ENCODE results near the gene HMGCLL1.

Gene HMGCLL1

GRCh38 chr6:55578537-55579363 is at the start of gene HMGCLL1:
HMGCLL1 (minus strand) TSS chr6:55579192; CDS start chr6:55579055, 137 bp downstream.
- no peak for DNase-seq (ENCODE audit: low spot score)

DNA sequence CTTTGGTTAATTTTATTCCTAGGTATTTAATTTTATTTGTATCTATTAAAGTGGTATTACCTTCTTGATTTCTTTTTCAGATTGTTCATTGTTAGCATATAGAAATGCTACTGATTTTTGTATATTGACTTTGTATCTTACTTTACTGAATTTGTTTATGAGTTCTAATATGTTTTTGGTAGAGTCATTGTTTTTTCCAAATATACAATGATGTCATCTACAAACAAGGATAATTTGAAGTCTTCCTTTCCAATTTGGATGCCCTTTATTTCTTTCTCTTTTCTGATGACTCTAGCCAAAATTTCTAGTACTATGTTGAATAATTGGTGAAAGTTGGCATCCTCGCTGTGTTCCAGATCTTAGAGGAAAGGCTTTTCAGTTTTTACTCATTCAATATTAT is 43.0 kb upstream of the HMGCLL1 start:
- DNase-seq (ENCODE audit: low spot score) = no peak

DNA sequence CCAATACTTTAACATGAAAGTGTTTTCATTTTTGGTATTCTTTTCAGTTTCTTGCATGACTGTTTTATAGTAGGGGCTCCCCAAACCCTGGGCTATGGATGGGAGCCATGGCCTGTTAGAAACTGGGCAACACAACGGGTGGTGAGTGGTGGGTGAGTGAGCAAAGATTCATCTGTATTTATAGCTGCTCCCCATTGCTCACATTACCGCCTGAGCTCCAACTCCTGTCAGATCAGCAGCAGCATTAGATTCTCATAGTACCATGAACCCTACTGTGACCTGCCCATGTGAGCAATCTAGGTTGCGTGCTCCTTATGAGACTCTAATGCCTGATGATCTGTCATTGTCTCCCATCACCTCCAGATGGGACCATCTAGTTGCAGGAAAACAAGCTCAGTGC is 42.3 kb upstream of the HMGCLL1 start:
- no peak for DNase-seq (ENCODE audit: low spot score)

DNA sequence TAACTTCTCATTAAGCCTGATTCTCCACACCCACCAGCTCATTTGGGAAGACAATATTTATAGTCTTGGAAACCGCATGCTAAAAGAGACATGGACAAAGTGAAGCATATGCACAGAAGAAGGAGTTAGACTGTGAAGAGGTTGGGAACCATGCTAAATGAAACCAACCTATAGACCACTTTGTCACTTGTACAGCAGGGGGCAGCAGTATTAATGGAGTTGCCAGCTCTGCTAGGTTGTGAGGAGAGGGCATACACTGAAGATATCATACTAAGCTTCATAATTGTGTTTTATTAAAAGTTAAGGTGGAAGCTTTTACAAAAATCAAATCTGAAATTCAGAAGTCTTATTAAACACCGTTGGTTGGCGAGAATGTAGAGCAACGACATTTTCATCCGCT is 38.3 kb upstream of the HMGCLL1 start:
- DNase-seq (ENCODE audit: low spot score) = peak; percentile 24

DNA sequence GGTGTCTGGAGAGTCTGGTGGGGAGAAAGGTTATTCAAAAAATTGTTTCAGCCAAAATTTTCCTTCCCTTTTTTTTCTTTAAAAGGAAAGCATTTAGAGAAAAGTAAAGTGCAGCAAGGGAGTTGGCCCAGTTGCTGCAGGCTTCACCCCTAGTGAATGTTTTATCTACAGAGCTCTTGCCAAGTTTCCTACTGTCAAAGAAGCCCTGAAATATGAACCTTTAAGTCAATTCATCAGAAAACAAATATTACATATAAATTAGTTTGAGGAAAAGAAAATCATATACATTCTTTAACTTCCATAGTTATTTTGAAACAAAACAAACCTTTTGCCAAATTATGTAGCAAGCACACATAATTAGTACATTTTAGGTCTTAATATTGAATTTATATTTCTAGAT is 25.0 kb upstream of the HMGCLL1 start:
- DNase-seq (ENCODE audit: low spot score) = no peak

DNA sequence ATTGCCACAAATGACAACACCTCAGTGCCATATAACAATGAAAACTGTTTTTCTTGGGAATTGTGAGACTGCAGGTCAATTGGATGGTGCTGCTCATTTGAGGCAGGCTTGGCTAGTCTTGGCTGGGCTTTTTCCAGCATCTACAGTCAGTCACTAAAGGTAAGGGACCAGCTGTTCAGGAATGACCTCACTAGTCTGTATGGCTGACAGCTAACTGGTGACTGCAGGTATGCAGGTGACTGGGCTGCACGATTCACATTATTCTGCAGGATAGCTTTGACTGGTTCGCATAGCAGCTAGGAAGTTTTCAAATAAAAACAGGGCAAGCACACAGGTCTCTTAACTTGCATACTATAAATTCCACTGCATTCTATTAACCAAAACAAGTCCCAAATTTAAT is 22.1 kb upstream of the HMGCLL1 start:
- DNase-seq (ENCODE audit: low spot score) = no peak

GRCh38 chr6:55594442-55594841 is 15.4 kb upstream of the HMGCLL1 start:
- DNase-seq (ENCODE audit: low spot score) = no peak

DNA sequence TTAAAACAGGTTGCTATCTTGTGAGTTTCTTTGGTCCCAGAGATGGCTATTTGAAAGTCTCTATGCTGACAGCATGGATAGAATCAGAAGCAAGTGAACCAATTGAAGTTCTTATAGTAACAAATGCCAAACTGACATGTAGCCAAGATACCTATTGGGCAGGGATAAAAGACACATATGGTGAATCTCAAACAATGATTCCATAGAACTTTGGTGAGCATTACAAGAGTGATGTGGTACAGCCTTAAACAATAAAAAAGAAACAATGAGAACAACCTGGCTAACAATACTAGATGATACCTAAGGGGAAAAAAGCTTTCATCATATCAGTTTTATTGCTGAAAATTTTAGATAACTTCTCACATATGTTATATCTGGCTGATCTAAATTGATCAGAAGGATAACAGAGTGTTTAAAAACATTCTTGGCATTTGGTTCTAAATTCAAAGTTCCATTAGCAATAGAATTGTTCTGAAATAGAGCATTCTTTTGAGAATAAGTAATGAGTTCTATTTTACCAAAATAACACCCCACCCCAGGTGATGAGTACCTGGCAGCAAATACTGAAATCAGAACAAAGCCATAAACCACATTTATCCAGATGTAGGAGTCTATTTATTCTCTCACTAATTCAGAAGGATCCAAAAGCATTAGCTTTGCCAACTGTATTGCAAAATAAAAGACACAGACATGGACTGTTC is 5.8 kb upstream of the HMGCLL1 start:
- no peak for DNase-seq (ENCODE audit: low spot score)

DNA sequence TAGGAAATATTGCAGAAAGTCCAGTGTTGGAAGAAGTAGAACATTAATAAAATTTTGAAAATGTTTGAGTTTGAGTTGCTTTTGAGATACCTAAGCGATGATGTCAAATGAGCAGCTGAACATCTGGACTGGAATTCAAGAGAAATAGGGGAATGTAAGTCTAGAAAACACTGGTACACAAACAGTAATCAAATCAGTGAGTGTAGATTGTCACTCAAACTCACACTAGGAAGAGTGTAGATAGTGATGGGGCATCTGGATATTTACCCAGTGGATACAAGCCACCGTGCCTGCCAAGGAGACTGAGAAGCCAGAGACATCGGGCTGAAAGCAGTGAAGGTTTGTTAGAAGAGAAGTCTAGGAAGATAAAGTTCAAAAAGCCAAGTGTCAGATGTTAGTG is 2.2 kb downstream of the HMGCLL1 start:
- no peak for DNase-seq (ENCODE audit: low spot score)

GRCh38 chr6:55574556-55574955 is 4.4 kb downstream of the HMGCLL1 start:
- DNase-seq (ENCODE audit: low spot score) = no peak

DNA sequence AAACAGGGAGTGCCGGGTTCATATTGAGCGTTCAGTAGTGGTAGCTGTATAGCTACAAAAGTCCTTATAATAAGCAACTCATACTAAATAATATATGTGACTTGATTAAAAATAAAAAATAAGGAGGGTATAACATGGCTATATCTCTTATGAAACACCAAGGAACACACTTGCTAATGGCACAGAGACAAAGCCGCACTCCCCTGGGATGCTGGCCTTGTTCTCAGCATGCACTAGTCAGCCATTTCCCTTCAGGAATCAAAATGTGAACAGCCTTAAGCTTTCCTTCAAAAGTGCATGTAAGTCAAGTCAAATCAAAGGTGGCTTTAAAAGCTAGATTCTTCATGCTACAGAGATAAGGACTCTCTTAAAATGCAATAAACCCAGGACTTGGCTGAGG is 9.4 kb downstream of the HMGCLL1 start:
- DNase-seq (ENCODE audit: low spot score) = no peak

DNA sequence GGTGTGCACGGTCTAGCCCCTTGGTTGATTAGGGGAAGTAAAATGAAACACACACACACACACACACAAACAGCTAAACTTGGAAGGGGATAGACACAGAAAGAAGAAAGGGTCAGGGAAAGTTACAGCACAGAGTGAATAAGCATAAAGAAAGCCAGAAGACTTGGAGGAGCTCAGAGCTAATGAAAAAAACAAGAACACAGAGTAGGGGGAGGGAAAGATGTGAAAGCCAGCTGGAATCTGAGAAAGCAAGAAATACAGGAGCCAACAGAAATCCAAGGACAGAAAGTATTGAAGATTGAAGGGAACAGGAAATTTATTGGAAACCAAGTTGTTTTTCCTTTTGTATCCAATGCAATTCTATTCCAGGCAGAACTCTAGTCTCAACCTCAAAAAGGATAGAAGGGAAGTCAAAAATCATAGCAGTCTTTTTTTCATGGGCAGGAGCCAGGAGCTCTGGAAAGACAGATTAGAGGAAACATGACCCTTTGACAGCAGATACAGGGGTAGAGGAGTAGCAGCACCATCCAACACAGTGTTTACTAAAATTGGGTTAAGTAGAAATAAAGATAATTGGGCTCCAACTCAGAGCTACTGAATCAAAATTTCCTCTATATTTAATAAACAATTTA is 10.1 kb downstream of the HMGCLL1 start:
- DNase-seq (ENCODE audit: low spot score) = no peak

GRCh38 chr6:55567558-55567957 is 11.4 kb downstream of the HMGCLL1 start:
- no peak for DNase-seq (ENCODE audit: low spot score)

DNA sequence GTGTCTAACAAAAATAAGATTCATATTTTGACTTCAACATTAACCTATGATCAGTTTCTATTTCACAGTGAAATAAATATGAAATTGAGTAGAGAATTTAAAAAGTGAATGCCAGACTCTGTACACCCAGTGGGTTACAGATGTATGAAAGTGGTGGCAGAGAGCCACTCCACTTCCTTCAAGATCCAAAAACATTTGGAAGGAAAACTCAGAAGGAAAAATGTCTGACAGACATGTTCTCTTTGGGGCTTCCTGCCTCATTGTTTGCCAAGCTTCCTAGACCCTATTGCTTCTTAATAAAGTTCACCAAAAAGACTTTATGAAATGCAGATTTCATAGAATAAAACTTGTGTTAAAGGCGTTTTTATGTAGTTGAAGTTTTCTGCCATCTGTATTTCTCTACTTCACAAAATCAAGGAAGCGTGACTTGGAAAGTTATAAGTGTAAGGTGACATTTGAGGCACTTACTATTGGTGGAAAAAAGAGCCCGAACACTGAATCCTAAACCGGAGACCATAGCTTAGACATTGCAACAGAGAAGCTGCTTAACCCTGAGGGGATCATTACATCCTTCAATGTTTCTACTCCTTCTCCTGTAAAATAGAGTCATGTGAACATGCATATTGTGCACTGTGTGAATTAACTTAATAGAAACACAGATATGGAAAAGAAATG is 12.8 kb downstream of the HMGCLL1 start:
- DNase-seq (ENCODE audit: low spot score) = no peak

GRCh38 chr6:55562318-55562717 is 16.7 kb downstream of the HMGCLL1 start:
- no peak for DNase-seq (ENCODE audit: low spot score)

GRCh38 chr6:55560290-55560885 is 18.6 kb downstream of the HMGCLL1 start:
- no peak for DNase-seq (ENCODE audit: low spot score)

DNA sequence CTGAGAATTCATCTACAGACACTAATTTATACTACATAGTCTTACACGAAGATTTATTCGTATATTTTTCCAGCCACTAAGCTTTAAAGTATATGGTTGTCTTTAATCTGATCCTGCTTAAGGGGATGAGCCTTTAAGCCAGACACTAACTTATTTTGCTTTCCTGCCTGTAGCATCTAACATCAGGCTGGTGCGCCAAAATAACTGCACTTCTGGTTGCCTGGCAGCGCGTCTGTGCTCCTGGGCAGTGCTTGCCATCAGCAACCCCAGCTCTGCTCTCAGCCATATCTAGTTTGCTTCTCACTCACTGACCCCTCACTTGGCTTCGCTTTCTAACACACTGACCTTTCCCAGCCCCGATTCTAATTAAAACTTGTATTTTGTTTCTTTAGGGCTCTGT is 21.8 kb downstream of the HMGCLL1 start:
- no peak for DNase-seq (ENCODE audit: low spot score)

DNA sequence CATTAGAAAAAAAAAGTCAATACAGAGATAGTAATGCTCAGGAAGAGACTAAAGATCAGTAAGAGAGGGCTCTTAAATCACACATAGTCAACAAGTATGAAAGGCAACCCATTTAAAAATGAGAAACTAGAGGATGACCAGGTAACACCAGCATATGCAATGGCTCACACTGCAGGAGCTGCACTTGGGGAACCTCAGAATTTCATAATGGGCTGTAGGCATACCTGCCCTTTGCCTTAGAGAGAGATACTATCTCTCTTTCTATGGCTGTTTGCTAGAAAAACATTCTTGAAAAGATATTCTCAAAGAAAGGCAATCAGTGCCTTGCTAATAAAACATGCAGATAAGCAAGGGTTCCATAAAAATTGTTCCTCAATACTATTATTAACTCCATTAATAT is 33.2 kb downstream of the HMGCLL1 start:
- DNase-seq (ENCODE audit: low spot score) = no peak

DNA sequence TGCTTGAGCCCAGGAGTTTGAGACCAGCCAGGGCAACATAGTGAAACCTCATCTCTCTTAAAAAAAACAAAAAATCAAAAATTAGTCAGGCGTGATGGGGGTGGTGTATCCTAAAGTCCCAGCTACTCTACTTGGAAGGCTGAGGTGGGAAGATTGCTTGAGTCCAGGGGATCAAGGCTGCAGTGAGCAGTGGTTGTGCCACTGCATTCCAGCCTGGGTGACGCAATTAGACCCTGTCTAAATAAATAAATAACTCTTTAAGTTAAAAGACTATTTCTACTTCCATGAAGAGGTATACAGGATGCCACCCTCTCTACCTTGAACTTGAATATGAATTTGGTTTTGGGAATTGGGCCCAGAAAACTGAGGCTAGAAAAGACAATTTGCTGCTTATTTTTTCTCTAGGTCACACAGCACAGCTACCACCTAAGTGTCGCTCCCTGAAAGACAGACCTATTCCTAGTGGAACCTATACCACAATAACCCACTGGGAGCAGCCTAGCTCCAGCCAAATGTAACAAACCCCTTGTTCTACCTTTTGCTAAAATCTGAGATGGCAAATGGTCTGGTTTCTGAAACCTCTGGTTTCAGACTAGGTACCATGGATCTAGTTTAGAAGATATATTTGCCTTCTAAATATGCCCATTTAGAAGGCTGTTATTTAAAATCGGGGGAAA is 35.2 kb downstream of the HMGCLL1 start:
- DNase-seq (ENCODE audit: low spot score) = no peak

- no peak for DNase-seq (ENCODE audit: low spot score)
Measured at GRCh38 chr6:55541024-55541423, 38.0 kb downstream of the HMGCLL1 start.

DNA sequence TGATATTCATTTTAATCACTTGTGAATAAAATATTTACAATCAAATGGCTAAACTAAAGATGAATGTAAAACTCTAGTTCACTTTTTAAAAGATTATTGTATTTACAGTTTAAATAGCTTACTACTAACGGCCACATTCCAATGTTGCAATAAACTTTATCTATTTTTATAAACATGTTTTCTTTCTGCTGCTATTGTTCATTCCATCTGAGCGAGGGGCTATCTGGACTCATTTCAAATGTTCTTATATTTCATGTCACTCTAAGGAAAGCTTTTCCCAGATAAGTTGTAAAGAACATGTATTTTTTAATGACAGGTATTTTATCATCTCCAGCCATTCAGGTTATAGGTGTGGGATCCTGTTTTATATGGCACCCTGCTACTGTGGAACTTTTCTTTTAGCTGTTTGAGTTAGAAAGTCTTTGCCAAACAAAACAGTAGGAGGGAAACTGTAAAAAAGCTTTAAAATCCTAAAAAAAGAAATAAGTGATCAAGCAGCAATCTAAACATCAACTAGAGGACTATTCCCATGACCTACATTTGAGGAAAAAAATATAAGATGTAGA is 42.5 kb downstream of the HMGCLL1 start:
- DNase-seq (ENCODE audit: low spot score) = no peak
